ENCODE data around the gene ALK.
A peak's percentile ranks its signal among the peaks of the same experiment; 100 is the strongest.

The ALK gene

GRCh38 chr2:29249666-29250253, 671.6 kb downstream of the ALK start:
- TF ChIP-seq NFIC (IDR thresholded peaks at IDR 0.05) (no peak), RAD21 (IDR thresholded peaks at IDR 0.05; ENCODE audit: low read depth) (no peak), TEAD4 (IDR thresholded peaks at IDR 0.05) (no peak), EGR1 (IDR thresholded peaks at IDR 0.05) (no peak), YY1 (IDR thresholded peaks at IDR 0.05; ENCODE audit: low read depth) (no peak), USF1 (IDR thresholded peaks at IDR 0.05) (no peak), EP300 (IDR thresholded peaks at IDR 0.05; ENCODE audit: borderline replicate concordance) (no peak)

GRCh38 chr2:29247336-29247914, 674.0 kb downstream of the ALK start:
- TF ChIP-seq TEAD4 (IDR thresholded peaks at IDR 0.05) (no peak), FOXM1 (IDR thresholded peaks at IDR 0.05; ENCODE audit: borderline replicate concordance, low read depth) (no peak), TAF1 (IDR thresholded peaks at IDR 0.05; ENCODE audit: low read depth) (no peak), CREB1 (IDR thresholded peaks at IDR 0.05; ENCODE audit: low read depth) (no peak), YY1 (IDR thresholded peaks at IDR 0.05; ENCODE audit: low read depth) (no peak), ZBTB7A (IDR thresholded peaks at IDR 0.05; ENCODE audit: low read depth) (no peak), NFIC (IDR thresholded peaks at IDR 0.05) (no peak), EGR1 (IDR thresholded peaks at IDR 0.05) (no peak), USF1 (IDR thresholded peaks at IDR 0.05) (no peak), EP300 (IDR thresholded peaks at IDR 0.05; ENCODE audit: borderline replicate concordance) (no peak), CEBPB (IDR thresholded peaks at IDR 0.05) (no peak), MAX (IDR thresholded peaks at IDR 0.05) (no peak), TCF12 (IDR thresholded peaks at IDR 0.05; ENCODE audit: low read depth) (no peak), RAD21 (IDR thresholded peaks at IDR 0.05; ENCODE audit: low read depth) (no peak), REST (IDR thresholded peaks at IDR 0.05; ENCODE audit: low read depth) (no peak)

- TF ChIP-seq ZBTB7A (IDR thresholded peaks at IDR 0.05; ENCODE audit: low read depth) (no peak), REST (IDR thresholded peaks at IDR 0.05; ENCODE audit: low read depth) (no peak), TEAD4 (IDR thresholded peaks at IDR 0.05) (no peak), CEBPB (IDR thresholded peaks at IDR 0.05) (no peak), EP300 (IDR thresholded peaks at IDR 0.05; ENCODE audit: borderline replicate concordance) (no peak), TCF12 (IDR thresholded peaks at IDR 0.05; ENCODE audit: low read depth) (no peak), USF1 (IDR thresholded peaks at IDR 0.05) (no peak), RAD21 (IDR thresholded peaks at IDR 0.05; ENCODE audit: low read depth) (no peak), MAX (IDR thresholded peaks at IDR 0.05) (no peak), FOXM1 (IDR thresholded peaks at IDR 0.05; ENCODE audit: borderline replicate concordance, low read depth) (no peak), NFIC (IDR thresholded peaks at IDR 0.05) (no peak), YY1 (IDR thresholded peaks at IDR 0.05; ENCODE audit: low read depth) (no peak), CREB1 (IDR thresholded peaks at IDR 0.05; ENCODE audit: low read depth) (no peak), TAF1 (IDR thresholded peaks at IDR 0.05; ENCODE audit: low read depth) (no peak), EGR1 (IDR thresholded peaks at IDR 0.05) (no peak)
Observed at GRCh38 chr2:29246383-29247300, 674.7 kb downstream of the ALK start.

GRCh38 chr2:29245742-29246382, 675.5 kb downstream of the ALK start:
- TF ChIP-seq CREB1 (IDR thresholded peaks at IDR 0.05; ENCODE audit: low read depth): no peak
- TF ChIP-seq NFIC (IDR thresholded peaks at IDR 0.05): peak; percentile 50; the same call in 1 of the 2 replicates

All from Ishikawa (cell line).